Activated T-cell treated with anti-CD3 and anti-CD28 coated beads for 4 hours (primary cell): ENCODE measurements around the gene TMEM161A.
"Not testable (repeated sequence)": the region's sequence is repeated elsewhere in the genome, so short reads cannot be mapped to it uniquely, and the experiment has no call there.

Experiments
- DNase-seq: peaks from one replicate; pipeline ENCODE4 v3.0.0-alpha.2; 2020

TMEM161A gene

GRCh38 chr19:19138109-19138981 lies at the start of gene TMEM161A:
Gene TMEM161A, minus strand, starts transcription at chr19:19138478. Its CDS starts 50 bp downstream, at chr19:19138428.
- peak; percentile 92 for DNase-seq

GRCh38 chr19:19186742-19187141 lies 48.5 kb upstream of the TMEM161A start:
- no peak for DNase-seq

GRCh38 chr19:19185853-19186740 lies 47.8 kb upstream of the TMEM161A start:
- peak; percentile 50 for DNase-seq

GRCh38 chr19:19181488-19181998 lies 43.3 kb upstream of the TMEM161A start:
- DNase-seq: no peak

- no peak for DNase-seq
Measured at GRCh38 chr19:19179548-19180441, 41.5 kb upstream of the TMEM161A start.

GRCh38 chr19:19176950-19177349 lies 38.7 kb upstream of the TMEM161A start:
- DNase-seq: no peak

DNA sequence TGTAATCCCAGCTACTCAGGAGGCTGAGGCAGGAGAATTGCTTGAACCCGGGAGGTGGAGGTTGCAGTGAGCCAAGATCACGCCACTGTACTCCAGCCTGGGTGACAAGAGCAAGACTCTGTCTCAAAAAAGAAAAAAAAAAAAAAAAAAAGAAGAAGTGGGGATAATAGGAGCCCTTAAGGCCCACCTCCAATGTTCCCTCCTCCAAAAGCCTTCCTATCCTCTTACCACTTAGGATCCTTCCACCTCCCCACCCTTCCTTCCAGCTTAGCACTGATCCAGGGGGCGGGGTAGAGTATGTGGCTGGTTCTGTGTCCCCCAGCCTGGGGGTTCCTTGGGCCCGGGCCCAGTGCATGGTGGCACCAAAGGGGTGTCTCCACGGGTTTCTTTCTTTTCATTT lies 35.0 kb upstream of the TMEM161A start:
- not testable (repeated sequence) for DNase-seq

GRCh38 chr19:19171821-19172532 lies 33.7 kb upstream of the TMEM161A start:
- no peak for DNase-seq

DNA sequence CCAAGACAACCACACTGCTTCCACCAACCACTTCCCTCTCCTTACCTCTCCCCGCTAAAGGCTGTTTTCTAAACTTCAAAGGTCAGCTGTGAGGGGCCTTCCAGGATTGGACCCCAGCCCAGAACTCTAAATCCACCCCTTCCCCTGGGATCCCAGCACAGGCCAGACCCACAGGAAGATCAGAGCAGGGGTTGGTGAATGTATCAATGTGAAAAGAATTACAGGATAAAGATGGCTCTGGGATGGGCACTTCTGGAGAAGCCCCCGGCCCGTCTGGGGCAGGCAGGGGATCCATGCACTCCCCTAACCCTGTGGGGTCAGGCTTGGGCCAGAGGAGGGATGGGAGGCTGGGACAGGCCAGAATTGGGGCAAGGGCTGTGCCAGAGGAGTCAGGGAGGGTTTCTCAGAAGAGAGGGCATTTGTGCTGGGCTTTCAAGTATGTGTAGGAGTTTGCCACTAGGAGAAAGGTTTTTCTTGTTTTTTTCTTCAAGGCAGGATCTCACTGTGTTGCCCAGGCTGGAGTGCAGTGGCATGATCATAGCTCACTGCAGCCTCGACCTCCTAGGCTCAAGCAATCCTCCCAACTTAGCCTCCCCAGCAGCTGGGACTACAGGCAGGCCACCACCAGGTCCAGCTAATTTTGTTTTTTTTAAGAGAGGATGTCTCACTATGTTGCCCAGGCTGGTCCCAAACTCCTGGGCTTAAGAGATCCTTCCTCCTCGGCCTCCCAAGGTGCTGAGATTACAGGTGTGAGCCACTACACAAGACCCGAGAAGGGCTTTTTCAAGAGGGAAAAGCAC lies 32.8 kb upstream of the TMEM161A start:
- no peak for DNase-seq

GRCh38 chr19:19170053-19170872 lies 32.0 kb upstream of the TMEM161A start, which contains the start of gene MEF2B:
Gene MEF2B, minus strand, starts transcription at chr19:19170263. Its CDS starts 19,528 bp downstream, at chr19:19150735.
- peak; percentile 64 for DNase-seq

- DNase-seq: no peak
Measured at GRCh38 chr19:19169236-19170052, 31.2 kb upstream of the TMEM161A start.

DNA sequence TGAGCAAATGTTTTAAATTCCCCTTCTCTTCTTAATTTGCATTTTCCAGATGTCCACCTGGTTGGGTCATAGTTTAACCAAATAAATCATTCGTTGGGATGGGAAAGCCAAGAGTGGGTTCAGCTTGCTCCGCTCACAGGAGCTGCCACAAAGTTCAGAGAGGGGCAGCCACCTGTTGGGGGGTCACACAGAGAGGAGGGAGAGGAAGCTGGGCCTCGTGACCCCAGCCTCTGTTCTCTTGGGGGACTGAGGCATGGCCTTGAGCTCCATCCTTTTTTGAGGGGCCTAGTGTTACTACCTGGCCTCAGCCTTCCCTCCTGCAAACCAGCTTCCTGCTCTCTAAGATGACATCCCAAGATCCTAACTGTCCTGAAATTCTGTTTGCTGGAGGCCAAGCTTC lies 29.3 kb upstream of the TMEM161A start:
- no peak for DNase-seq

GRCh38 chr19:19165396-19165795 lies 27.1 kb upstream of the TMEM161A start:
- no peak for DNase-seq

DNA sequence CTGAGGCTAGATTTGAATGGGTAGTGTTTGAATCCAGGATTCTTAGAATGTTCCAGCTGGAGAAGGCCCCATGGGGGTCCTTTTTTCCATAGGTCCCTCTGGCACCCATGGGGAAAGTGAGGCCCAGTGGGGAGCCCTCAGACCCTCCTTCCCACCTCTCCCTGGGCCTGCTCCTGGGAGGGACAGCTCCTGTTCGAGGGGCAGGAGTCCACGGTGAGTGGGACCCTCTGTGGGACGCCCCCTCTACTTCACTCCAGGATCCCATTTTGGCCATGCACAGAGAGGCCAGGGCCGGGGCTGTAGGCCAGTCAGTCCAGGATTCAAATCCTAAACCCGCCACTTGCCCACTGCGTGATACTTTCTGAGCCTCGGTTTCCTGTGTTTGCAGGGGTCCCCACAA lies 24.2 kb upstream of the TMEM161A start:
- DNase-seq: no peak

DNA sequence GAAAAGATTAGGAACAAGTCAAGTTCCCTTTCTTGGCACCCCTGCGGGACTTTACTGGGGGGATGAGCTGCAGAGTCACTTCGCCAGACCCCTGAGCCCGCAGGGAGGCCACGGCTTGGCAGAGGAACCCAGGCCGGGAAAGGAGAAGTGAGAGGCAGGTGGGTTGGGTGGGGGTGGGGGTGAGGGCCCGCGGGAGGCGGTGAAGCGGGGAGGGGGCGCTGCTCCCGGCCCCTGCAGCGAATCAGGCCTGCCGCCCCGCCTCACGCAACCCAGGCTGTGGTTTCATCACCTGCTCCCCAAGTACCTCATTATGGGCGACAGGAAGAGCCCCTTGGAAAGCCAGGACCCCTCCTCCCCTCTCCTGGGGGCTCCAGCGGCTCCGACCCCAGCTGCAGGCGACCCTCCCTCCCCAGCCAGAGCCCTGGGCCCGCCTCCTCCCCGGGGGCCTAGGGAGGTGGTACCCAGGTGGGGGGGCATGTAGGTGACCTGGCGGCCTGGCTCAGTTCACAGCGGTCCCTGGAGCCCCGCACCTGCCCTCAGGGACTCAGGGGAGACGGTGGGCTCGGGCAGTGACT lies 22.3 kb upstream of the TMEM161A start:
- no peak for DNase-seq

GRCh38 chr19:19159534-19159933 lies 21.3 kb upstream of the TMEM161A start:
- no peak for DNase-seq

GRCh38 chr19:19157808-19158207 lies 19.5 kb upstream of the TMEM161A start:
- DNase-seq: no peak

DNA sequence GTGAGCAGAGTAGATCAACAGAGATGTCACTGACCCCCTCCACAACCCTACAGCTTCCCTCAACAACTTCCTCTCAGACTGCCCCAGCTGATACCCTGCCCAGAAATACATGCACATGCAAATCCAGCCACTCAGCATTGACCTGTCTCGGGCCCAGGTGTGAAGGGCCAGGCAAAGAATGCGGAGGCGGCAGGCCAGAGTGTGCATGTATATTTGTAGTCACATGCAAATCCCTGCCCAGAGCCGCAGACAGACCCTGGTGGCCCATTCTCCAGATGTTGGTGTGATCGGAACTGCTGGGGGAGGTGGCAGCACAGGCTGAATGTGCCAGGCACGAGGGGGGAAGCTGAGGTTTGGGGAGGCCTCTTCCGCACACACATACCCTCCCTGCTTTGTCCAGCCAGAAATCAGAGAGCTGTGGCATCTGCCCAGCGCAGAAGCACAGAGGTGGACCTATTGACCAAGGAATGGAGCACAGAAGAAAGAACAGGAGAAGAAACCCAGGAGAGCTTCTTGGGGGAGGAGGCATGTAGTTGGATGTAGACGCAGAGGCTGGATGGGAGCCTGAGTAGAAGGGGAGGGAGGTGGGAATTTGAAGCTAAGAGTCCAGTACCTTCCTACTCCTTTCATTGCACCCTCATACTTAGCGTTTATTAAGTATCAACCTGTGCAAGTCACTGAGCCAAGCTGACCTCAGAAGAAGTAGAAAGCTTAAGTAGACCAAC lies 17.4 kb upstream of the TMEM161A start:
- no peak for DNase-seq
